K562 (cell line): ENCODE data around the gene CHRDL1. TPM values are rescaled to one million over a fixed set of nuclear protein-coding genes. Genes with fewer than 3 reads are reported as not detected.

Experiments used
- ATAC-seq: fragments of 200-7000 bp; cut with Tn5 transposase; 3 replicates; pipeline ENCODE4 v1.9.1; 2020; ENCODE audit warnings: moderate library complexity
- BruUV-seq: library from RNA; stranded (reverse); fragments of 400-500 nt; replicated peaks from 2 replicates; lab custom pipeline; 2021; lab: Mats Ljungman, UMichigan
- CTCF ChIA-PET: fragments of 300-600 bp; formaldehyde crosslinking; extraction: SDS; loops from one replicate; lab custom pipeline; 2021; ENCODE audit warnings: low intra/inter-chr PET ratio; lab: Yijun Ruan, JAX
- POLR2A ChIA-PET: fragments of 300-600, 350-650 bp; sonication (Branson Sonifier 250); formaldehyde crosslinking; extraction: SDS; loops from one replicate; lab custom pipeline; 2021; ENCODE audit warnings: antibody characterized with exemption, inconsistent platforms; lab: Yijun Ruan, JAX
- DNase-seq, 4 experiments: peaks; one replicate each; pipeline versions ENCODE4 v3.0.0 to v3.0.0-alpha.2; 2011 to 2018; ENCODE audit warnings: low spot score in 3 of 4, mixed read lengths in 3 of 4; ENCODE audit errors: extremely low read depth in 1 of 4
- FAIRE-seq: peaks from 2 replicates; lab custom pipeline; 2011; peaks lifted over from hg19 to GRCh38; lab: Jason Lieb, UNC
- H2AFZ ChIP-seq: 2 replicates; pipeline ENCODE4 v1.6.0; 2011; ENCODE audit warnings: low read depth, low read length, control low read depth, inconsistent platforms
- H3K27ac ChIP-seq: fragments of 200-600 bp; 3 replicates; pipeline ENCODE4 v1.8.0; 2011; ENCODE audit warnings: low read depth, mild to moderate bottlenecking, control low read depth, inconsistent platforms, low read length, moderate library complexity, mixed read lengths; ENCODE audit errors: extremely low read depth
- H3K27me3 ChIP-seq, 2 experiments: fragments of 300-600 bp in 1 of 2; 2 replicates in 1 of 2; 3 replicates in 1 of 2; pipeline versions ENCODE4 v1.6.0 to v1.8.0; 2011; ENCODE audit warnings: inconsistent platforms in 2 of 2, low read length in 2 of 2, mild to moderate bottlenecking in 1 of 2, mixed read lengths in 1 of 2, moderate library complexity in 1 of 2; ENCODE audit not compliant: control insufficient read depth in 2 of 2, insufficient read depth in 2 of 2
- H3K36me3 ChIP-seq: fragments of 300-600 bp; 3 replicates; pipeline ENCODE4 v1.8.0; 2011; ENCODE audit warnings: mild to moderate bottlenecking, low read length, inconsistent platforms; ENCODE audit not compliant: control insufficient read depth, insufficient read depth
- H3K4me1 ChIP-seq, 2 experiments: fragments of 200-600 bp in 1 of 2; replicated peaks in 1 of 2; 2 replicates in 1 of 2; 3 replicates in 1 of 2; pipeline versions ENCODE4 v1.5.1 to v1.8.0; 2011; ENCODE audit warnings: inconsistent platforms in 2 of 2, low read length in 2 of 2, mild to moderate bottlenecking in 1 of 2, mixed read lengths in 1 of 2, moderate library complexity in 1 of 2; ENCODE audit not compliant: control insufficient read depth in 2 of 2, insufficient read depth in 2 of 2
- H3K4me2 ChIP-seq: 2 replicates; pipeline ENCODE4 v1.6.1; 2011; ENCODE audit warnings: low read length, control low read depth, inconsistent platforms, mixed read lengths; ENCODE audit not compliant: insufficient read depth
- H3K4me3 ChIP-seq: fragments of 200-600 bp; sonication (generic), shearing (Covaris generic); 2 replicates; pipeline ENCODE4 v1.5.1; 2016; ENCODE audit warnings: control low read depth, inconsistent platforms
- H3K79me2 ChIP-seq: fragments of 200-600 bp; 3 replicates; pipeline ENCODE4 v1.8.0; 2011; ENCODE audit warnings: low read length, inconsistent platforms; ENCODE audit not compliant: control insufficient read depth, insufficient read depth
- H3K9ac ChIP-seq, 2 experiments: 2 replicates each; pipeline versions ENCODE4 v1.6.0 to v1.6.1; 2011; ENCODE audit warnings: low read depth in 2 of 2, low read length in 2 of 2, control low read depth in 1 of 2, inconsistent platforms in 1 of 2, mild to moderate bottlenecking in 1 of 2, mixed read lengths in 1 of 2; ENCODE audit not compliant: insufficient read depth in 1 of 2
- H3K9me1 ChIP-seq: one replicate; pipeline ENCODE4 v1.6.0; 2011; ENCODE audit warnings: inconsistent platforms, mild to moderate bottlenecking, low read length, moderate library complexity; ENCODE audit not compliant: control insufficient read depth, insufficient read depth
- H3K9me3 ChIP-seq: replicated peaks from 2 replicates; pipeline ENCODE4 v1.5.1; 2011; ENCODE audit warnings: low read depth, low read length, inconsistent platforms; ENCODE audit not compliant: control insufficient read depth, insufficient read depth
- H4K20me1 ChIP-seq: replicated peaks from 2 replicates; pipeline ENCODE4 v1.6.1; 2011; ENCODE audit warnings: low read length, inconsistent platforms, mixed read lengths; ENCODE audit not compliant: control insufficient read depth, insufficient read depth
- BRF2 ChIP-seq: IDR thresholded peaks from 3 replicates; pipeline ENCODE4 v1.6.1; 2011; ENCODE audit warnings: borderline replicate concordance, mild to moderate bottlenecking; ENCODE audit not compliant: insufficient read length, insufficient read depth
- CBFA2T3 ChIP-seq: fragments of 450-650 bp; IDR thresholded peaks from 2 replicates; pipeline ENCODE4 v1.6.1; 2017
- EZH2 ChIP-seq: IDR thresholded peaks from 2 replicates; pipeline ENCODE4 v1.6.1; 2012; ENCODE audit warnings: low read depth, mild to moderate bottlenecking, inconsistent platforms, low read length, borderline replicate concordance
- GMEB1 ChIP-seq: fragments of 250-450 bp; sonication (Bioruptor Pico); IDR thresholded peaks from 2 replicates; pipeline ENCODE4 v1.4.0; 2020; ENCODE audit warnings: mild to moderate bottlenecking
- MNT ChIP-seq, 2 experiments: fragments of 450-650 bp; conservative IDR thresholded peaks; 2 replicates each; pipeline ENCODE4 v1.6.1; 2017; ENCODE audit warnings: mild to moderate bottlenecking in 2 of 2, moderate library complexity in 2 of 2
- PRMT5 ChIP-seq: sonication (generic); formaldehyde crosslinking; IDR thresholded peaks from 2 replicates; pipeline ENCODE4 v1.5.0; 2020; ENCODE audit warnings: missing genetic modification reagents
- PYGO2 ChIP-seq: fragments of 450-650 bp; IDR thresholded peaks from 2 replicates; pipeline ENCODE4 v1.6.1; 2016; ENCODE audit warnings: mild to moderate bottlenecking, missing genetic modification characterization, moderate library complexity, missing compliant biosample characterization
- SMARCA4 ChIP-seq: fragments of 450-650 bp; IDR thresholded peaks from 2 replicates; pipeline ENCODE4 v1.6.1; 2016
- SMC3 ChIP-seq: conservative IDR thresholded peaks from 2 replicates; pipeline ENCODE4 v1.6.1; 2011; ENCODE audit warnings: low read depth, low read length, improper control_type of control experiment; ENCODE audit not compliant: insufficient read depth
- STAT5B ChIP-seq: fragments of 250-450 bp; sonication (Bioruptor Pico); IDR thresholded peaks from 2 replicates; pipeline ENCODE4 v1.8.0; 2021; ENCODE audit warnings: mild to moderate bottlenecking, inconsistent platforms
- TCF7 ChIP-seq: sonication (generic); IDR thresholded peaks from 2 replicates; pipeline ENCODE4 v1.6.1; 2016; ENCODE audit warnings: antibody characterized with exemption, borderline replicate concordance
- TGIF2 ChIP-seq: sonication (generic); formaldehyde crosslinking; IDR thresholded peaks from 2 replicates; pipeline ENCODE4 v1.8.1; 2022; ENCODE audit warnings: mild to moderate bottlenecking, missing genetic modification reagents, moderate library complexity
- XRCC4 ChIP-seq: IDR thresholded peaks from one replicate; pipeline ENCODE4 v1.6.1; 2011; ENCODE audit not compliant: insufficient read depth, insufficient read length; ENCODE audit errors: extremely low read depth
- ZFP1 ChIP-seq: fragments of 450-650 bp; formaldehyde crosslinking; IDR thresholded peaks from 2 replicates; pipeline ENCODE4 v1.4.0; 2020; ENCODE audit warnings: mild to moderate bottlenecking, mixed read lengths
- ZNF121 ChIP-seq: sonication (generic); formaldehyde crosslinking; conservative IDR thresholded peaks from 2 replicates; pipeline ENCODE4 v1.8.0; 2022; ENCODE audit warnings: missing genetic modification reagents
- ZNF384 ChIP-seq: IDR thresholded peaks from 2 replicates; pipeline ENCODE4 v1.6.1; 2012; ENCODE audit warnings: low read depth, low read length, improper control_type of control experiment
- ZNF512 ChIP-seq: IDR thresholded peaks from 2 replicates; pipeline ENCODE4 v1.6.1; 2016; ENCODE audit warnings: missing genetic modification characterization, missing compliant biosample characterization
- WGBS: fragments of 100-300 bp; shearing (Covaris generic); methylation state at CpG from one replicate; pipeline ENCODE4 v1.1.6; 2016; ENCODE audit warnings: low coverage, mixed read lengths; ENCODE audit not compliant: insufficient coverage; ENCODE audit errors: missing lambda C conversion rate; 5-methylcytosine and 5-hydroxymethylcytosine counted together
- in situ Hi-C: fragments of 300-500 bp; cut with MboI; formaldehyde crosslinking; loops from 4 replicates; pipeline ENCODE4 v1.15.0; 2018; ENCODE audit warnings: inconsistent platforms, mixed read lengths
- intact Hi-C: fragments of 100-400 bp; cut with micrococcal nuclease; formaldehyde crosslinking; loops from 2 replicates; pipeline ENCODE4 v1.14.2; 2022
- polyA plus RNA-seq, 8 experiments: library from polyadenylated mRNA; depleted of rRNA in 4 of 8; stranded (reverse) in 5 of 8; unstranded in 3 of 8; fragments of >200 nt; fragmentation: Nextera tagmentation in 2 of 8; fragmentation: Illumina TruSeq in 1 of 8; extraction: Ambion mirVana in 2 of 8; extraction: Trizol in 1 of 8; gene quantifications; 2 replicates each; pipeline versions ENCODE4 v1.2.1 to v1.2.3, GENCODE V29; 2011 to 2014; ENCODE audit warnings: inconsistent platforms in 1 of 8, missing spikeins in 1 of 8
- total RNA-seq, 7 experiments: library from RNA; depleted of rRNA in 6 of 7; stranded (reverse); fragments of >200 nt in 6 of 7; fragmentation: Illumina TruSeq in 2 of 7; extraction: Trizol in 2 of 7; gene quantifications; 2 replicates each; pipeline versions ENCODE4 v1.2.1 to v1.2.3, GENCODE V29; 2011 to 2021; ENCODE audit warnings: low replicate concordance in 1 of 7

CHRDL1 gene
- total and polyA plus RNA-seq, 9 of the 15 experiments (the other 6 are each of a cell fraction or from before 2014, with no cell fraction given) = not detected

- in situ Hi-C loops = no loop called here
- Histone ChIP-seq H3K79me2 (no peaks in the 10 kb centered on the region), H3K4me2 (no peak overlapping the region), H3K36me3 (no peaks in the 10 kb centered on the region), H3K9ac (no peak overlapping the region), H3K27ac (no peak overlapping the region), H3K27me3 (no peaks in the 10 kb centered on the region), H3K4me1 (no peaks in the 10 kb centered on the region), H3K9me3 (no peaks in the 10 kb centered on the region), H4K20me1 (no peaks in the 10 kb centered on the region), H2AFZ (no peak overlapping the region), H3K9me1 (no peaks in the 10 kb centered on the region), H3K4me3 (no peak overlapping the region)
- no peak for ATAC-seq
- DNase-seq = no peak
- intact Hi-C loops = no loop called here
- TF ChIP-seq TGIF2 (CRISPR knock-in tag) (no peak), PRMT5 (no peak), ZNF512 (tag) (no peak), SMARCA4 (no peak), TCF7 (no peak), ZNF121 (CRISPR knock-in tag) (no peak), ZNF384 (no peak), MNT (conservative IDR thresholded peaks at IDR 0.05) (no peak), EZH2 (no peak), GMEB1 (CRISPR knock-in tag) (no peak), PYGO2 (tag) (no peak), BRF2 (no peak), ZFP1 (no peak), XRCC4 (no peak), STAT5B (CRISPR knock-in tag) (no peak), CBFA2T3 (no peak), SMC3 (no peak)
- FAIRE-seq = no peak
- CTCF ChIA-PET = no interaction called here
- 0% methylated on average over 5 of the region's 5 CpGs for WGBS
- POLR2A ChIA-PET = interaction anchor here (0.6 kb wide), 1 partner anchor 106 kb away, joined by 4 read pairs; no protein-coding TSS in a partner anchor
- BruUV-seq = no TSS peak
Measured at GRCh38 chrX:110743679-110744340, 51.8 kb downstream of the CHRDL1 start.
